Naive thymus-derived CD4-positive, alpha-beta T cell (primary cell): Measurements from ENCODE around the gene DDX31. TPM values are rescaled to one million over a fixed set of nuclear protein-coding genes. Genes with fewer than 3 reads are reported as not detected.

Experiments
- ATAC-seq: fragments of 150-1000 bp; cut with Tn5 transposase; 2 replicates; pipeline ENCODE4 v1.10.0; 2021; ENCODE audit warnings: mild to moderate bottlenecking, moderate library complexity
- CTCF ChIA-PET: fragments of 350-600 bp; sonication (Branson Sonifier 250); formaldehyde crosslinking; loops from one replicate; lab custom pipeline; 2021; ENCODE audit warnings: antibody characterized with exemption; lab: Charles Lee
- POLR2A ChIA-PET: fragments of 350-600 bp; sonication (Branson Sonifier 250); formaldehyde crosslinking; loops from one replicate; lab custom pipeline; 2021; ENCODE audit warnings: antibody characterized with exemption, inconsistent platforms; lab: Charles Lee
- DNase-seq, 9 donors: peaks; one replicate each; pipeline versions ENCODE4 v3.0.0 to v3.0.0-alpha.2; 2020 to 2022; ENCODE audit warnings: mixed read lengths in 1 of 9
- H3K27ac ChIP-seq: one replicate; pipeline ENCODE4 v1.7.0; 2013; ENCODE audit warnings: mild to moderate bottlenecking, low read depth, low read length, moderate library complexity
- H3K27me3 ChIP-seq, 2 donors: one replicate each; pipeline ENCODE4 v1.7.0; 2013; ENCODE audit warnings: low read length in 2 of 2, mild to moderate bottlenecking in 2 of 2, moderate library complexity in 2 of 2; ENCODE audit not compliant: control insufficient read depth in 2 of 2, insufficient read depth in 2 of 2
- H3K36me3 ChIP-seq, 3 experiments: 1 replicate in 2 of 3; 2 replicates in 1 of 3; pipeline ENCODE4 v1.7.0; 2013; ENCODE audit warnings: low read length in 3 of 3, mild to moderate bottlenecking in 3 of 3, moderate library complexity in 1 of 3; ENCODE audit not compliant: insufficient read depth in 3 of 3, control insufficient read depth in 2 of 3
- H3K4me1 ChIP-seq, 2 donors: one replicate each; pipeline ENCODE4 v1.7.0; 2013; ENCODE audit warnings: low read length in 2 of 2, mild to moderate bottlenecking in 2 of 2, moderate library complexity in 1 of 2; ENCODE audit not compliant: control insufficient read depth in 2 of 2, insufficient read depth in 2 of 2
- H3K4me3 ChIP-seq: 2 replicates; pipeline ENCODE4 v1.7.0; 2013; ENCODE audit warnings: mild to moderate bottlenecking, low read length
- H3K9me3 ChIP-seq, 3 experiments: 1 replicate in 2 of 3; 2 replicates in 1 of 3; pipeline ENCODE4 v1.7.0; 2013; ENCODE audit warnings: low read length in 3 of 3; ENCODE audit not compliant: control insufficient read depth in 2 of 3
- H3K27ac Mint-ChIP-seq, 9 donors: one replicate each; pipeline ENCODE4 v1.8.0; 2020 to 2022; ENCODE audit warnings: mixed read lengths in 9 of 9, mild to moderate bottlenecking in 8 of 9, moderate library complexity in 5 of 9, inconsistent platforms in 2 of 9
- H3K27me3 Mint-ChIP-seq, 5 donors: one replicate each; pipeline ENCODE4 v1.8.0; 2021 to 2022; ENCODE audit warnings: mixed read lengths in 5 of 5, mild to moderate bottlenecking in 1 of 5
- H3K36me3 Mint-ChIP-seq, 5 donors: one replicate each; pipeline ENCODE4 v1.8.0; 2020 to 2022; ENCODE audit warnings: mixed read lengths in 5 of 5, mild to moderate bottlenecking in 3 of 5, inconsistent platforms in 1 of 5
- H3K4me1 Mint-ChIP-seq, 7 donors: one replicate each; pipeline ENCODE4 v1.8.0; 2020 to 2022; ENCODE audit warnings: mixed read lengths in 7 of 7, mild to moderate bottlenecking in 3 of 7, inconsistent platforms in 1 of 7
- H3K4me3 Mint-ChIP-seq, 10 donors: one replicate each; pipeline ENCODE4 v1.8.0; 2020 to 2022; ENCODE audit warnings: mild to moderate bottlenecking in 10 of 10, mixed read lengths in 10 of 10, moderate library complexity in 6 of 10, inconsistent platforms in 2 of 10
- H3K9me3 Mint-ChIP-seq, 11 donors: one replicate each; pipeline ENCODE4 v1.8.0; 2020 to 2022; ENCODE audit warnings: mixed read lengths in 11 of 11, mild to moderate bottlenecking in 4 of 11, inconsistent platforms in 1 of 11, moderate library complexity in 1 of 11
- intact Hi-C, 2 donors: fragments of 100-400 bp; cut with micrococcal nuclease; formaldehyde crosslinking; loops; one replicate each; pipeline ENCODE4 v1.15.1; 2023
- polyA plus RNA-seq, 2 donors: library from polyadenylated mRNA; unstranded; fragments of 300-500 nt; fragmentation: Illumina TruSeq; gene quantifications; one replicate each; pipeline ENCODE4 v1.2.3, GENCODE V29; 2021
- total RNA-seq, 6 experiments: library from RNA in 5 of 6; stranded (reverse) in 5 of 6; gene quantifications; 1 replicate in 5 of 6; 2 replicates in 1 of 6; pipeline ENCODE4 v1.2.3 and lab custom pipeline; 2021 to 2026

DDX31 gene
- total and polyA plus RNA-seq, 7 experiments from 2014 or later = 8.2 to 28.0 (median 18.2) TPM

DNA sequence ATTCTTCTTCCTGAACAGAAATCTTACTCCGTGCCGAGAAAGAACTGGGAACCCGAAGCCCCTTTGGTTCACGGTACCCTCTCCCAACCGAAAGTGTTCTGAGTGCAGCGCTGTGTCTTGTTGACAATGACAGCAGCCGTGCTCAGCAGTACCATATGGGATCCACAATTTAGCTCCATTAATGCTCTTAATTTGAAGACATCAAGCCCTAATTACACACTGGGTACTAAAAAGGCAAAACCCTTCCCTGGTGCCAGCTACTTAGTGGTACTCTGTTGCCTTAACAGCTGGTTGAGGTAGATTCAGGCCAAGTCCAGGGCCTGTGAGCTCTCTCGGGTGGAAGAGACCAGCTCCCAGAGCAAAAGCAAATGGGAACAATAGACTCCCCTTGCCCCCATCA is 24.5 kb downstream of the DDX31 start:
- DNase-seq (no peak), ATAC-seq (no peak)
- Histone ChIP-seq H3K4me3 (no peak overlapping the region), H3K4me1 (no peaks in the 10 kb centered on the region), H3K36me3 (peaks cover 21 to 98% (median 37%) of the 10 kb centered on the region in 3 experiments), H3K27me3 (no peaks in the 10 kb centered on the region), H3K27ac (no peak overlapping the region), H3K9me3 (no peaks in the 10 kb centered on the region)
- Mint-ChIP-seq H3K27ac (no peak overlapping the region), H3K4me3 (no peak overlapping the region), H3K9me3 (no peaks in the 10 kb centered on the region), H3K4me1 (no peaks in the 10 kb centered on the region), H3K36me3 (peaks cover 10 to 80% (median 35%) of the 10 kb centered on the region in 5 donors), H3K27me3 (no peaks in the 10 kb centered on the region)
- POLR2A ChIA-PET = no interaction called here
- CTCF ChIA-PET = no interaction called here
- intact Hi-C loops = no loop called here

- no peaks in the 10 kb centered on the region for H3K4me1 Mint-ChIP-seq
Observed at GRCh38 chr9:132644251-132644650, 25.5 kb downstream of the DDX31 start.

DNA sequence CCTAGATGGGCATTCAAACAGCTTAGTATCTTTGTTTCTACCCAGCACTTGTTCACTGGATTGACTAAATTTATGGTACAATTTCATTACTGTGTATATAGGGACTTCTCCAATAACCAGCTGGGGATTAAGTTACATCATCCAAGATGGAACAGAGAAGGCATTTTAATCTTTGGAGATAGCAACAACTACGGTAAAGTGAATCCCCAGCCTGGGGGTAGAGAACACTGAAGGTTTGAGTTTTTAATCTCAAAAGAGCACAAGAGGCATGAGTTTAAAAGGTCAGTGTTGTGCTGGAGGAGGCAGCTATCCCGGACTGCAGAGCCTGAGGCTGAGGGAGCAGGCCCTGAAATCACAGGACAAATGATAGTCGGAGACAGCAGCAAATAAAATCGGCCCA is 28.6 kb downstream of the DDX31 start:
- Mint-ChIP-seq H3K36me3 (peaks cover 8 to 83% (median 48%) of the 10 kb centered on the region in 5 donors), H3K9me3 (no peaks in the 10 kb centered on the region), H3K4me1 (no peaks in the 10 kb centered on the region), H3K27me3 (no peaks in the 10 kb centered on the region), H3K4me3 (no peak overlapping the region), H3K27ac (no peak overlapping the region)
- intact Hi-C loops = no loop called here
- Histone ChIP-seq H3K27me3 (no peaks in the 10 kb centered on the region), H3K9me3 (no peaks in the 10 kb centered on the region), H3K4me3 (no peak overlapping the region), H3K4me1 (no peaks in the 10 kb centered on the region), H3K36me3 (peaks cover 10 to 98% (median 34%) of the 10 kb centered on the region in 3 experiments), H3K27ac (no peak overlapping the region)
- POLR2A ChIA-PET = interaction anchor here (1.1 kb wide), 1 partner anchor 237 kb away, joined by 3 read pairs; no protein-coding TSS in a partner anchor
- DNase-seq (no peak), ATAC-seq (no peak)
- CTCF ChIA-PET = no interaction called here

More at GRCh38 chr9:132644251-132644650, 25.5 kb downstream of the DDX31 start:
- Histone ChIP-seq H3K27ac (no peak overlapping the region), H3K4me1 (no peaks in the 10 kb centered on the region), H3K27me3 (no peaks in the 10 kb centered on the region), H3K36me3 (peaks cover 21 to 98% (median 33%) of the 10 kb centered on the region in 3 experiments), H3K4me3 (no peak overlapping the region), H3K9me3 (no peaks in the 10 kb centered on the region)
- intact Hi-C loops = no loop called here
- Mint-ChIP-seq H3K27me3 (no peaks in the 10 kb centered on the region), H3K27ac (no peak overlapping the region), H3K9me3 (no peaks in the 10 kb centered on the region), H3K4me3 (no peak overlapping the region), H3K36me3 (peaks cover 8 to 83% (median 37%) of the 10 kb centered on the region in 5 donors)
- DNase-seq (no peak), ATAC-seq (no peak)
- ChIA-PET POLR2A (no interaction called here), CTCF (no interaction called here)

- Mint-ChIP-seq H3K27ac (no peak overlapping the region), H3K9me3 (no peaks in the 10 kb centered on the region), H3K4me1 (no peaks in the 10 kb centered on the region), H3K4me3 (no peak overlapping the region), H3K27me3 (no peaks in the 10 kb centered on the region), H3K36me3 (peaks cover 3 to 70% (median 35%) of the 10 kb centered on the region in 5 donors)
- Histone ChIP-seq H3K27me3 (no peaks in the 10 kb centered on the region), H3K9me3 (no peaks in the 10 kb centered on the region), H3K27ac (no peak overlapping the region), H3K36me3 (peaks cover 8 to 88% (median 22%) of the 10 kb centered on the region in 3 experiments), H3K4me1 (no peaks in the 10 kb centered on the region), H3K4me3 (no peak overlapping the region)
- ATAC-seq (no peak), DNase-seq (no peak)
- ChIA-PET CTCF (no interaction called here), POLR2A (no interaction called here)
- intact Hi-C loops = no loop called here
Observed at GRCh38 chr9:132639322-132639721, 30.5 kb downstream of the DDX31 start.

- peaks cover 8 to 84% (median 20%) of the 10 kb centered on the region in 3 experiments for H3K36me3 ChIP-seq
Observed at GRCh38 chr9:132638240-132638639, 31.5 kb downstream of the DDX31 start.

GRCh38 chr9:132637801-132638200 is 32.0 kb downstream of the DDX31 start:
- CTCF ChIA-PET = no interaction called here
- Mint-ChIP-seq H3K36me3 (peaks cover 1 to 68% (median 30%) of the 10 kb centered on the region in 5 donors), H3K9me3 (no peaks in the 10 kb centered on the region), H3K4me1 (peaks cover 0 to 2% (median 0%) of the 10 kb centered on the region in 7 donors), H3K27me3 (no peaks in the 10 kb centered on the region), H3K4me3 (no peak overlapping the region), H3K27ac (no peak overlapping the region)
- ATAC-seq (no peak), DNase-seq (no peak)
- Histone ChIP-seq H3K4me1 (no peaks in the 10 kb centered on the region), H3K9me3 (no peaks in the 10 kb centered on the region), H3K27ac (no peak overlapping the region), H3K36me3 (peaks cover 10 to 84% (median 20%) of the 10 kb centered on the region in 3 experiments), H3K4me3 (no peak overlapping the region), H3K27me3 (no peaks in the 10 kb centered on the region)
- intact Hi-C loops = no loop called here
- POLR2A ChIA-PET = no interaction called here

More at GRCh38 chr9:132638240-132638639, 31.5 kb downstream of the DDX31 start:
- no peak for ATAC-seq
- intact Hi-C loops = no loop called here
- CTCF ChIA-PET = no interaction called here
- Histone ChIP-seq H3K27ac (no peak overlapping the region), H3K27me3 (no peaks in the 10 kb centered on the region), H3K9me3 (no peaks in the 10 kb centered on the region), H3K4me1 (no peaks in the 10 kb centered on the region), H3K4me3 (no peak overlapping the region)
- Mint-ChIP-seq H3K36me3 (peaks cover under 1 to 68% (median 30%) of the 10 kb centered on the region in 5 donors), H3K4me1 (no peaks in the 10 kb centered on the region), H3K4me3 (no peak overlapping the region), H3K9me3 (no peaks in the 10 kb centered on the region), H3K27me3 (no peaks in the 10 kb centered on the region), H3K27ac (no peak overlapping the region)
- DNase-seq = no peak
- POLR2A ChIA-PET = no interaction called here

GRCh38 chr9:132637351-132637750 is 32.4 kb downstream of the DDX31 start:
- Histone ChIP-seq H3K36me3 (peaks cover 12 to 82% (median 20%) of the 10 kb centered on the region in 3 experiments), H3K4me1 (no peaks in the 10 kb centered on the region), H3K27me3 (no peaks in the 10 kb centered on the region), H3K9me3 (no peaks in the 10 kb centered on the region), H3K4me3 (no peak overlapping the region), H3K27ac (no peak overlapping the region)
- POLR2A ChIA-PET = no interaction called here
- intact Hi-C loops = no loop called here
- no peak overlapping the region for H3K27ac Mint-ChIP-seq
- no peaks in the 10 kb centered on the region for H3K27me3 Mint-ChIP-seq
- peaks cover 0 to 3% (median 0%) of the 10 kb centered on the region in 7 donors for H3K4me1 Mint-ChIP-seq
- H3K9me3 Mint-ChIP-seq = no peaks in the 10 kb centered on the region
- CTCF ChIA-PET = no interaction called here
- peaks cover 2 to 70% (median 30%) of the 10 kb centered on the region in 5 donors for H3K36me3 Mint-ChIP-seq
- DNase-seq = no peak
- ATAC-seq = no peak
- H3K4me3 Mint-ChIP-seq = no peak overlapping the region
